ENCODE results near the gene AQP2. TPM values are rescaled to one million over a fixed set of nuclear protein-coding genes. Genes with fewer than 3 reads are reported as not detected.

The AQP2 gene
- total RNA-seq, 2 experiments from 2014 or later = not detected

DNA sequence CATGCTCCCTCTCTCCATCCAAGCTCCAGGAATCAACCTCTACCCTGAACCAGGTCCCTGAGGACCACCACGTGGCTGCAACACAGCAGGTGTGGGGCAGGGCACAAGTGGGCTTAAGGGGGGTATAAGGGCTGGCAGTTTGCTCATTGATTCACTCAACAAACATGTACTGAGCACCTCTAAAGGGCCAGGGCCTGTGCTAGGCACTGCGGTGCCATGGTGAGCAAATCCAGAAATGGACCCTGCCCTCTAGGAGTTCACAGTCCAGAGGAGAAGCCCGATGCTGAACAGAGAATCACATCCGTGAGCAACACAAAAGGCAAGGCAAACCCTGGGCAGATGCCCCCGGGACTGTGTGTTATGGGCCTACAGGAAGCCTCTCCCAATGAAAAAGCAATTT is 6.5 kb upstream of the AQP2 start:
- H3K4me1 Mint-ChIP-seq (ENCODE audit: low read depth) = peaks cover 30% of the 10 kb centered on the region
- ChIA-PET CTCF (no interaction called here), POLR2A (no interaction called here)
- intact Hi-C loops (cut with DNase I, micrococcal nuclease) = no loop called here
- Histone ChIP-seq H3K4me3 (ENCODE audit: low read length) (no peak overlapping the region), H3K36me3 (ENCODE audit: insufficient read depth, low read length) (no peaks in the 10 kb centered on the region), H3K4me1 (ENCODE audit: insufficient read depth, low read length) (peaks cover 40% of the 10 kb centered on the region), H3K9me3 (ENCODE audit: control insufficient read depth in 1 of 2, insufficient read depth in 1 of 2, low read length in 2 of 2) (no peaks in the 10 kb centered on the region), H3K27me3 (ENCODE audit: control insufficient read depth in 1 of 2, insufficient read depth in 2 of 2, low read length in 2 of 2) (no peaks in the 10 kb centered on the region), H3K27ac (ENCODE audit: low read depth in 1 of 2, low read length in 2 of 2) (no peak overlapping the region)
- peak overlapping the region; percentile 44 for H3K4me3 Mint-ChIP-seq
- ATAC-seq (ENCODE audit: poor library complexity) (no peak), DNase-seq (no peak)
- no peaks in the 10 kb centered on the region for H3K27me3 Mint-ChIP-seq
- peak overlapping the region; percentile 57 for H3K27ac Mint-ChIP-seq
- TF ChIP-seq, protein P1, sequence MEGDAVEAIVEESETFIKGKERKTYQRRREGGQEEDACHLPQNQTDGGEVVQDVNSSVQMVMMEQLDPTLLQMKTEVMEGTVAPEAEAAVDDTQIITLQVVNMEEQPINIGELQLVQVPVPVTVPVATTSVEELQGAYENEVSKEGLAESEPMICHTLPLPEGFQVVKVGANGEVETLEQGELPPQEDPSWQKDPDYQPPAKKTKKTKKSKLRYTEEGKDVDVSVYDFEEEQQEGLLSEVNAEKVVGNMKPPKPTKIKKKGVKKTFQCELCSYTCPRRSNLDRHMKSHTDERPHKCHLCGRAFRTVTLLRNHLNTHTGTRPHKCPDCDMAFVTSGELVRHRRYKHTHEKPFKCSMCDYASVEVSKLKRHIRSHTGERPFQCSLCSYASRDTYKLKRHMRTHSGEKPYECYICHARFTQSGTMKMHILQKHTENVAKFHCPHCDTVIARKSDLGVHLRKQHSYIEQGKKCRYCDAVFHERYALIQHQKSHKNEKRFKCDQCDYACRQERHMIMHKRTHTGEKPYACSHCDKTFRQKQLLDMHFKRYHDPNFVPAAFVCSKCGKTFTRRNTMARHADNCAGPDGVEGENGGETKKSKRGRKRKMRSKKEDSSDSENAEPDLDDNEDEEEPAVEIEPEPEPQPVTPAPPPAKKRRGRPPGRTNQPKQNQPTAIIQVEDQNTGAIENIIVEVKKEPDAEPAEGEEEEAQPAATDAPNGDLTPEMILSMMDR (IDR thresholded peaks at IDR 0.05) = no peak
- no peaks in the 10 kb centered on the region for H3K9me3 Mint-ChIP-seq
- H3K36me3 Mint-ChIP-seq (ENCODE audit: low read depth) = no peaks in the 10 kb centered on the region

GRCh38 chr12:49944718-49945117 is 5.8 kb upstream of the AQP2 start:
- peak overlapping the region; percentile 57 for H3K27ac Mint-ChIP-seq
- H3K27ac ChIP-seq (ENCODE audit: low read depth in 1 of 2, low read length in 2 of 2) = no peak overlapping the region
- POLR2A ChIA-PET = interaction anchor here (1.6 kb wide), 1 partner anchor 102 kb away, joined by 5 read pairs; the partner anchor contains the start of gene BCDIN3D

GRCh38 chr12:49945394-49946080 is 5.0 kb upstream of the AQP2 start:
- TF ChIP-seq, protein P1 (IDR thresholded peaks at IDR 0.05) = peak; percentile 89
- Mint-ChIP-seq H3K27ac (peak overlapping the region; percentile 86), H3K9me3 (no peaks in the 10 kb centered on the region), H3K36me3 (ENCODE audit: low read depth) (no peaks in the 10 kb centered on the region), H3K4me3 (peak overlapping the region; percentile 83), H3K4me1 (ENCODE audit: low read depth) (peaks cover 30% of the 10 kb centered on the region), H3K27me3 (peaks cover 5% of the 10 kb centered on the region)
- DNase-seq (peak; percentile 63 to 91 (median 78)), ATAC-seq (ENCODE audit: poor library complexity) (peak; percentile 95)
- POLR2A ChIA-PET = interaction anchor here (0.6 to 1.6 kb wide), 7 partner anchors 13 to 204 kb away, joined by 3 to 8 read pairs (median 4); partner anchors contain the start of genes BCDIN3D and TMBIM6
- H3K9me3 ChIP-seq (ENCODE audit: control insufficient read depth in 1 of 2, insufficient read depth in 1 of 2, low read length in 2 of 2) = no peaks in the 10 kb centered on the region
- peak overlapping the region; percentile 47 for H3K4me3 ChIP-seq (ENCODE audit: low read length)
- no peaks in the 10 kb centered on the region for H3K36me3 ChIP-seq (ENCODE audit: insufficient read depth, low read length)
- H3K27me3 ChIP-seq (ENCODE audit: control insufficient read depth in 1 of 2, insufficient read depth in 2 of 2, low read length in 2 of 2) = no peaks in the 10 kb centered on the region
- CTCF ChIA-PET = interaction anchor here (0.6 to 2.4 kb wide), 16 partner anchors 8 to 277 kb away, joined by 3 to 32 read pairs (median 4); partner anchors contain the start of genes COX14 and RACGAP1
- peak overlapping the region in 1 of 2 donors; percentile 35 for H3K27ac ChIP-seq (ENCODE audit: low read depth in 1 of 2, low read length in 2 of 2)
- H3K4me1 ChIP-seq (ENCODE audit: insufficient read depth, low read length) = peaks cover 40% of the 10 kb centered on the region
- intact Hi-C loops (cut with DNase I, micrococcal nuclease) = no loop called here

More at GRCh38 chr12:49944718-49945117, 5.8 kb upstream of the AQP2 start:
- peaks cover 30% of the 10 kb centered on the region for H3K4me1 Mint-ChIP-seq (ENCODE audit: low read depth)
- H3K4me3 Mint-ChIP-seq = no peak overlapping the region
- no peaks in the 10 kb centered on the region for H3K9me3 Mint-ChIP-seq
- Histone ChIP-seq H3K4me3 (ENCODE audit: low read length) (no peak overlapping the region), H3K4me1 (ENCODE audit: insufficient read depth, low read length) (peaks cover 40% of the 10 kb centered on the region), H3K27me3 (ENCODE audit: control insufficient read depth in 1 of 2, insufficient read depth in 2 of 2, low read length in 2 of 2) (no peaks in the 10 kb centered on the region), H3K36me3 (ENCODE audit: insufficient read depth, low read length) (no peaks in the 10 kb centered on the region), H3K9me3 (ENCODE audit: control insufficient read depth in 1 of 2, insufficient read depth in 1 of 2, low read length in 2 of 2) (no peaks in the 10 kb centered on the region)
- no peaks in the 10 kb centered on the region for H3K36me3 Mint-ChIP-seq (ENCODE audit: low read depth)
- no peak for ATAC-seq (ENCODE audit: poor library complexity)
- CTCF ChIA-PET = interaction anchor here (0.7 to 2.4 kb wide), 4 partner anchors 13 to 98 kb away, joined by 3 to 32 read pairs (median 8); no protein-coding TSS in a partner anchor
- intact Hi-C loops (cut with DNase I, micrococcal nuclease) = no loop called here
- DNase-seq = no peak
- peaks cover 2% of the 10 kb centered on the region for H3K27me3 Mint-ChIP-seq
- TF ChIP-seq, protein P1 (IDR thresholded peaks at IDR 0.05) = no peak

All from CD4-positive, alpha-beta T cell (primary cell).